Measurements from ENCODE around the gene ITGA2.

DNA sequence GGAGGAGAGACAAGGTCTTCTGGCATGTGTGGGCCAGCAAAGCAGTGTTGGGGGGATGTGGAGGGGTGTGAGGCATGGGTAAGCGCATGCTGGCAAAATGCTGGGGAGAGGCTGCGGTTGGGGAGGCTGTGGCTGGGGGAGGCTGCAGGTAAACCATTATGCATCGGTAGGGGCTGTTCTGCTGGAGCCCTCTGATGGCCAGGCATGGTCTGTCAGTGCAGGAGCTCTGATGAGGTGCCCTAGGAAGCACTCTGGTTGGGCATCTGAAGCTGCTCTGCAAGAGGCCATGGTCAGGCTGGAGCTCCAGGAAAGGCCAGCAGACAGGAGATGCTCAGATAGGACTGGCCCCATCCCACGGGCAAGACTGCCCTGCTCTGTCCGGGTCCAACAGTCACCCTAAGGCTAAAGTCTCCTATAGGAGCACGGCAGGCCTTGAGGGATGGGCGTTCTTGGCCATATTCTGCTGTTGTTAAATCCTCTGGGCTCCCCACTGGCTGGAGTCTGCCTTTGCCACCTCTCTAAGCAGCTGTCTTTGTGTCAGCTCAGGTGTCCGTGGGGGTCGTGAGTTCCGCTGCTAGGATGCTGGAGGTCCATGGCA is 28.7 kb downstream of the ITGA2 start:
- TF ChIP-seq EZH2 (IDR thresholded peaks at IDR 0.05; ENCODE audit: insufficient read depth, poor library complexity, severe bottlenecking) (no peak), EZH2phosphoT487 (IDR thresholded peaks at IDR 0.05; ENCODE audit: insufficient read depth, low read depth) (no peak)

Measured in GM23248 (cell line).